GM19372 (cell line): ENCODE data around the gene CLSTN3.

ENCODE experiments used
- ATAC-seq: cut with Tn5 transposase; IDR thresholded peaks from one replicate; pipeline ENCODE4 v1.9.1; 2021; ENCODE audit warnings: mild to moderate bottlenecking, low read depth, moderate library complexity; ENCODE audit not compliant: unreplicated experiment

Gene CLSTN3

DNA sequence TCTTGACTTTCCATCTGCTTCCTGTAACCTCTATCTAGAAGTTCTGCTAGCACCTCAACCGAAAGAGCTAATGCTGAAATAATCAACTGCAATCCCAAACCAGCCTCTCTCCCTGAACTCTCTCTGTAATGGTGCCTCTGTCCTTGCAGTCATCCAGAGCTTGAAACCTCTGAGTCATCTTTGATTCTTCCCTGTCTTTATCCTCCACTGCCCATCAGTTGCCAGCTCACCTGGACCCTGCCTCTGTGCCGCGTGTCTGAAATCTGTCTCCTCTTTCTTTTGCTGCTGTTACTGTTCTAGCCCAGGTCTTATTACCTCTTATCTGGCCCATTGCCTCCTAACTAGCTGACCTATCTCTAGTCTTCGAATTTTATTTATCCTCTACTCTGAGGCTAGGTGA is 15.5 kb downstream of the CLSTN3 start:
- ATAC-seq, result no peak

GRCh38 chr12:7146228-7146627 is 16.1 kb downstream of the CLSTN3 start:
- no peak for ATAC-seq

- ATAC-seq, result no peak
Observed at GRCh38 chr12:7146906-7147305, 16.7 kb downstream of the CLSTN3 start.

DNA sequence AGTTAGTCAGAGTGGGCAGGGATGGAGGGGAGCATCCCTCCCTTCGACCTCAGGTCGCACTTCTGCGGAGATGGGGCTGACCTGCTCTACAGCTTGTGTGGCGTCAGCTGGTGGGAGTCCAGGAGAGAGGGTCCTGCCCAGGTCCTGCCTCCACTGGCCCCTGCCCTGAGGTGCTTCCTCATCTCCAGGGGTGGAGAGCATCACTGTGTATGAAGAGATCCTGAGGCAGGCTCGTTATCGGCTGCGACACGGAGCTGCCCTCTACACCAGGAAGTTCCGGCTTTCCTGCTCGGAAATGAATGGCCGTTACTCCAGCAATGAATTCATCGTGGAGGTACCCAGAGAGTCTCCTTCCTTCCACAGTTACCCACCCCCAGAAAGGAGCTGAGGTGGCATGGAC is 20.2 kb downstream of the CLSTN3 start:
- no peak for ATAC-seq

DNA sequence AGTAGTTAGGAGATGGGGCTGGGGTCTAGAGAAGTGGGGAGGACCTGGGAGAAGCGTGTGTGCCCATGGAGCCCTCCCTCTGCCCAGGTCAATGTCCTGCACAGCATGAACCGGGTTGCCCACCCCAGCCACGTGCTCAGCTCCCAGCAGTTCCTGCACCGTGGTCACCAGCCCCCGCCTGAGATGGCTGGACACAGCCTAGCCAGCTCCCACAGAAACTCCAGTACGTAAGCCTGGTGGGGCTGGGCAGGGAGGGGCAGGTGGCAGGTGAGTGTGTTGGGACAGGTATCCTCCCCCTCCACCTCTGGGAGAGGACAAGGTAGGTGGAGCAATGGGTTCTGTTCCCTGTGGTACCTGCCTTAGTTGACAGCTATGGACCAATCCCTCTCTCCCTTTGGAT is 20.7 kb downstream of the CLSTN3 start:
- no peak for ATAC-seq

GRCh38 chr12:7151532-7151931 is 21.4 kb downstream of the CLSTN3 start:
- ATAC-seq, result no peak

DNA sequence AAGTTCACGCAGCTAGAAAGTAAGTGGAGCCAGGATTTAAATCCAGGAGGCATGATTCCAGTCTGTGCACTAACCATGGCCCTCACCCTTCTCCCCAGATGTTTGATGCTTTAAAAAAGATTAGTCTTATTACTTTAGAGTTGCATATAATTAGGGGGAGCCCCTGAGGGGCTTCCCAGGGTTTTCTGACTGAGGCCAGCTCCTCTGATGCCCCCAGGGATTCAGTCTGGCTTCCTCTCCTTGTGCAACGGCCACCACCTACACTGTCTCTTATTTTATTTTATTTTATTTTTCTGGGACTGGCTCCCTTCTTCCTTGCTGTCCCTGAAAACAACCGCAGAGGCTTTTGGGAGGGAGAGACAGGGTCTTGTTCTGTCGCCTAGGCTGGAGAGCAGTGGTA is 22.6 kb downstream of the CLSTN3 start:
- no peak for ATAC-seq

DNA sequence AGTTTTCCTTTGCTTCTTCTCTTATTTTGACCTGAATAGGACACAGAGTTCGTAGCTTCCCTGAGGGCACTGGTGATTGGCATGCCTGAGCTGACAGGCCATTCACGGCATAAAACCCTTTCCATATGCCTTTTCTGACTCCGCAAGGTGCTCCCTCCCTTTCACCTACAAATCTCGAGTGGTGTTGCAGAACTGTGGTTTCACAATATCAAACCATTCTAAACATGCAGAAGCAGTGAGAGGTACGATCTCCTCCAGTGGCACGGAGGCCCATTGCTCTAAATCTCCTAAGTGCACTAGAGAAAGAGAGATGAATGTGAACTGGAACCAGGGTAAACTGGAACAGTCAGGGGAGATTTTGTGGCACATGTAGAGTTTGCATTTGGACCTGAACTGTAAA is 23.9 kb downstream of the CLSTN3 start:
- no peak for ATAC-seq

DNA sequence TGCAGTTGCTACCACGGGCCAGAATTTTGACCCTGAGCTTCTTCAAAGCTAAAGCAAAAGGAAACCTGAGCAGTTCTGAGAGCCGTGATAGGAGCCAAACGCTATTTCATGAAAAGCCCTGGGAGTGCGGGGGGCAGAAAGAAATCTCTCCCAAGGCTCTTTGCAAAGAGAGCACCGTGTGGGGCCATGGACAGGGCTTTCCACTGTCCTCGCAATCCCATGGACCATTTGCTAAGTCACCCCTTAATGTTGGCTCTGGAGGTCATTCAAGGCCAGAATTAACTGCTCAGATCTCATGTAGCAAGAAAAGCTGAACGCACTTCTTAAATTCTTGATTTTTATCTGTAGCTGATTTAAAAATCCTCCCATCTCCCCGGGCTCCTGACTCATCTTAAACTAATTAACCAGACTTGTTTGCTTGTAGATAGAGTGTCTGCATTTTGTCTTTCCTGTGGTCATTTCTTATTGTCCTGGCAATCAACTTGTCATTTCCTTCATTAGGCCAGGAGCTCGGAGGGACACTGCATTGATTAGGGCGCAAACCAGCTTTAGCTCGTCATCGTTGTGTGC is 24.8 kb downstream of the CLSTN3 start:
- ATAC-seq, result no peak

GRCh38 chr12:7155471-7156034 is 25.4 kb downstream of the CLSTN3 start:
- ATAC-seq, result no peak

DNA sequence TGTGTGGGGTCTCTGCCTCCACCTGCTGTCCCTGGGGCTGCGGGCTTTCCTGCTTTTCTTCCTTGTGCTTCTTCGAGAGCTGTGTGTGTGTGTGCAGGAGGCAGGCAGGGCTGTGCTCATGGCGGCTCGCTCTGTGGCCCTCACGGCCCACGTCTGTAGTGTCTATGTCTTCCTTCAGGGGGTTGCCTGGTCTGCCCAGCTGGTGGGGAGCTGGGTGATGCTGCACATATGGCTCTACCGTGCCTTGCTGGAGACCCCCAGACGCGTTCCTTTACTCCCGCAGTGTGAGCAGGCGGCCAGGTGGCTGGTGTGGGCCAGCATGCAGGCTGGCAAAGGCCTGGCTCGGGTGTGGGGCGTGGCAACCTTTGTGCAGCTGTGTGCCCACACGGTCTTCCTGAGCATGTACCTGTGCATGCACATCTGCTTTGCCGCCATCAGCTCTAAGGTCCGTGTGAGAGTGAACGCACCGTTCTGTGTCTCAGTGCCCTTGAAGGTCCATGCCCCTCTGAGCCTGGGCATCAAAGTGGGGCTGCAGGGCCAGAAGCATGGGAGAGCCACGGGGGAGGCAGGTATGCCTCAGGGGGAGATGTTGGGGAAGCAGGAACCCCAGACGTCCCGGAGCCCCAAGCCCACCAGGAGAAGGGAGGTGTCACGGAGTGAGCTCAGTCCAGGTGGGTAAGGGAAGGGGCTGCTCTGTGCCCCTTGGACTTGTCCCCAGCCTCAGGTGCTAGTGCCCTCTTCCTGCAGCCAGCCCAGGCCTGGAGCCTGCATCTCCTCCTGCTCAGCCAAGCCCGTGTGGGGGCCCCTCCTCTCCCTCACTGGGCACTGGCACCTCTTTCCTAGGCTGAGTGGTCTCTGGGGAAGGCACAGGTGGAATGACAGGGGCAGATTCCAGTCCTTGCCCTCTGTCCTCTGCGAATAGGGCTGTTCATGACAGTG is 26.4 kb downstream of the CLSTN3 start:
- ATAC-seq, result no peak

DNA sequence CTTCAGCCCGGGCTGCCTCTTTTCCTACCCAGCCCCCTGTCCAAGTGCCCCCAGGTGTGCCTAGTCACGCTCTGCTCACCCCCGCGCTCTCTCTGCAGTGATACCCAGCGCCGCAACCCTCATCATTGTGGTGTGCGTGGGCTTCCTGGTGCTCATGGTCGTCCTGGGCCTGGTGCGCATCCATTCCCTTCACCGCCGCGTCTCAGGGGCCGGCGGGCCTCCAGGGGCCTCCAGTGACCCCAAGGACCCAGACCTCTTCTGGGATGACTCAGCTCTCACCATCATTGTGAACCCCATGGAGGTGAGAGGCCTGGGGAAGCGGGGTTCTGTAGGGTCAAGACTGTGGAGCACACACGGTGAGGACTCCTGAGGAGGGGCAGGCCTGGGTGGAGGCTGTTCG is 27.2 kb downstream of the CLSTN3 start:
- no peak for ATAC-seq

- no peak for ATAC-seq
Observed at GRCh38 chr12:7158781-7159609, 28.8 kb downstream of the CLSTN3 start.

GRCh38 chr12:7160183-7160582 is 30.0 kb downstream of the CLSTN3 start:
- no peak for ATAC-seq

DNA sequence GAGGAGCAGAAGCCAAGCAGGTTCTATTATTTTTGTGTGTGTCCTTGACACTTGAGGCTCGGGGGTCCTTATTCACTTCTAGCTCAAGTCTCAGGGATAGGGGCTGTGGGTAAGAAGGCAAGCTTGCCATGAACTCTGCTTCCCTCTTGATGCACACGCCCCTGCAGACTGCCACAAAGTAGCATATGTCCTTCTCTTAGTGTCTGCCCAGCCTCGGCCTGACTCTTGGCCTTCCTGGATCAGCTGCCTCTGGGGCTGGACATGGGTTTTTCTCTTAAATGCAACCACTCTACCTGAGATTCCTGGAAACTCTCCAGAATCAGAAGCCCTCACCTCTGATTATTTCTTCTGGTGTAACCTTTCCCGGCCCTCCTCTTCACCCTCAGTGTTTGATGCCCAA is 31.2 kb downstream of the CLSTN3 start:
- no peak for ATAC-seq

GRCh38 chr12:7161811-7162210 is 31.6 kb downstream of the CLSTN3 start:
- no peak for ATAC-seq

DNA sequence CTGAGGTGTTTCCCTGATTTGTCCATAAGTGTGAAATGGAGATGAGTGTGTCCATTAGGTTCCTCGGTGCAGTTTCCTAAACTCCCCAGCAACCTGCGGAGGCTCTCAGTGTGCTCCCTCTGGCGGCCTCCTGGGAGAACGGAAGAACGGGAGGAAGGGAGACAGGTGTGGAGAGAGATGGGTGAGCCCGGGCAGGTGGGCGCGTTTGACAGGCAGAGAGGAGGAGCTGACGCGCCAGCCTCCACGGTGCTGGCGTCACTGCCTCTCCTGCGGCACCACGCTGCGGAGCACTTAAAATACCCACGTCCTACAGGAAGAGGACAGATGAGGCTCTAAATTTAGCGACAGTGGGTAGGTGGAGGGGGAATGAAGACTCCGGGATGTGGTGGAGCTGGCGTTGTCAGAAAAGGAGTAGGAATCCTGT is 32.5 kb downstream of the CLSTN3 start:
- ATAC-seq, result no peak

GRCh38 chr12:7169951-7170350 is 39.8 kb downstream of the CLSTN3 start:
- no peak for ATAC-seq

- no peak for ATAC-seq
Observed at GRCh38 chr12:7171854-7172253, 41.7 kb downstream of the CLSTN3 start.

DNA sequence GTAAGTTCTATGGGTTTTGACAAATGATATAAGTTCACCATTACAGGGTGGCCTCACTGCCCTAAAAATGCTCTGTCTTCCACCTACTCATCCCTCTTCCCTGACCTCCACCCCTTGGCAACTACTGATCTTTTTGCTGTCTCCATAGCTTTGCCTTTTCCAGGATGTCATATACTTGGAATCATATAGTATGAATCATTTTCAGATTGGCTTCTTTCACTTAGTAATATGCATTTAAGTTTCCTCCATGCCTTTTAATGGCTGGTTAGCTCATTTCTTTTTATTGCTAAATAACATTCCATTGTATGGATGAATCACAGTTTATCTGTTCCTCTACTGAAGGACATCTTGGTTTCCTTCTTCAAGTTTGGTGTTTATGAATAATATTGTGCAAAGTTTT is 45.3 kb downstream of the CLSTN3 start:
- no peak for ATAC-seq

GRCh38 chr12:7176595-7176994 is 46.4 kb downstream of the CLSTN3 start:
- no peak for ATAC-seq
